ENCODE results near the gene ASF1B. TPM values are rescaled to one million over a fixed set of nuclear protein-coding genes. Genes with fewer than 3 reads are reported as not detected.

ASF1B gene
- total and polyA plus RNA-seq, 2 donors from 2014 or later: 0.49 to 1.8 TPM

- H3K4me3 ChIP-seq (ENCODE audit: low read length in 3 of 3): no peak overlapping the region
Observed at GRCh38 chr19:14106840-14107239, 29.5 kb downstream of the ASF1B start.

GRCh38 chr19:14105680-14106079 is 30.7 kb downstream of the ASF1B start:
- FAIRE-seq: no peak
- H3K27me3 ChIP-seq (ENCODE audit: control insufficient read depth, insufficient read depth, low read length): no peaks in the 10 kb centered on the region
- no peak overlapping the region for H3K4me3 ChIP-seq (ENCODE audit: low read length in 3 of 3)
- no peak overlapping the region for H3K27ac ChIP-seq (ENCODE audit: low read depth in 2 of 2, low read length in 2 of 2)
- H3K9ac ChIP-seq (ENCODE audit: low read length in 3 of 3): no peak overlapping the region
- TF ChIP-seq, protein P1, sequence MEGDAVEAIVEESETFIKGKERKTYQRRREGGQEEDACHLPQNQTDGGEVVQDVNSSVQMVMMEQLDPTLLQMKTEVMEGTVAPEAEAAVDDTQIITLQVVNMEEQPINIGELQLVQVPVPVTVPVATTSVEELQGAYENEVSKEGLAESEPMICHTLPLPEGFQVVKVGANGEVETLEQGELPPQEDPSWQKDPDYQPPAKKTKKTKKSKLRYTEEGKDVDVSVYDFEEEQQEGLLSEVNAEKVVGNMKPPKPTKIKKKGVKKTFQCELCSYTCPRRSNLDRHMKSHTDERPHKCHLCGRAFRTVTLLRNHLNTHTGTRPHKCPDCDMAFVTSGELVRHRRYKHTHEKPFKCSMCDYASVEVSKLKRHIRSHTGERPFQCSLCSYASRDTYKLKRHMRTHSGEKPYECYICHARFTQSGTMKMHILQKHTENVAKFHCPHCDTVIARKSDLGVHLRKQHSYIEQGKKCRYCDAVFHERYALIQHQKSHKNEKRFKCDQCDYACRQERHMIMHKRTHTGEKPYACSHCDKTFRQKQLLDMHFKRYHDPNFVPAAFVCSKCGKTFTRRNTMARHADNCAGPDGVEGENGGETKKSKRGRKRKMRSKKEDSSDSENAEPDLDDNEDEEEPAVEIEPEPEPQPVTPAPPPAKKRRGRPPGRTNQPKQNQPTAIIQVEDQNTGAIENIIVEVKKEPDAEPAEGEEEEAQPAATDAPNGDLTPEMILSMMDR (IDR thresholded peaks at IDR 0.05; ENCODE audit: borderline replicate concordance, extremely low read depth, insufficient read depth): no peak
- H3K4me1 ChIP-seq (ENCODE audit: control insufficient read depth in 2 of 3, insufficient read depth in 2 of 3, low read depth in 1 of 3, low read length in 3 of 3): peaks cover 0 to 2% (median 0%) of the 10 kb centered on the region in 3 donors
- peaks cover 0 to 29% (median 13%) of the 10 kb centered on the region in 3 donors for H3K36me3 ChIP-seq (ENCODE audit: control insufficient read depth in 2 of 3, insufficient read depth in 3 of 3, low read length in 3 of 3)
- no peaks in the 10 kb centered on the region for H3K9me3 ChIP-seq (ENCODE audit: control insufficient read depth in 2 of 3, insufficient read depth in 1 of 3, low read length in 3 of 3)
- intact Hi-C loops (cut with DNase I): no loop called here
- DNase-seq: no peak

More at GRCh38 chr19:14106840-14107239, 29.5 kb downstream of the ASF1B start:
- peaks cover 0 to 4% (median 0%) of the 10 kb centered on the region in 3 donors for H3K4me1 ChIP-seq (ENCODE audit: control insufficient read depth in 2 of 3, insufficient read depth in 2 of 3, low read depth in 1 of 3, low read length in 3 of 3)
- TF ChIP-seq, protein P1 (IDR thresholded peaks at IDR 0.05; ENCODE audit: borderline replicate concordance, extremely low read depth, insufficient read depth): no peak
- no peak overlapping the region for H3K27ac ChIP-seq (ENCODE audit: low read depth in 2 of 2, low read length in 2 of 2)
- intact Hi-C loops (cut with DNase I): no loop called here
- FAIRE-seq: no peak
- H3K9me3 ChIP-seq (ENCODE audit: control insufficient read depth in 2 of 3, insufficient read depth in 1 of 3, low read length in 3 of 3): no peaks in the 10 kb centered on the region
- no peak overlapping the region for H3K9ac ChIP-seq (ENCODE audit: low read length in 3 of 3)
- peaks cover 0 to 23% (median 13%) of the 10 kb centered on the region in 3 donors for H3K36me3 ChIP-seq (ENCODE audit: control insufficient read depth in 2 of 3, insufficient read depth in 3 of 3, low read length in 3 of 3)
- H3K27me3 ChIP-seq (ENCODE audit: control insufficient read depth, insufficient read depth, low read length): no peaks in the 10 kb centered on the region
- no peak for DNase-seq

GRCh38 chr19:14103310-14103709 is 33.1 kb downstream of the ASF1B start:
- H3K27ac ChIP-seq (ENCODE audit: low read depth in 2 of 2, low read length in 2 of 2): no peak overlapping the region
- H3K9ac ChIP-seq (ENCODE audit: low read length in 3 of 3): no peak overlapping the region
- TF ChIP-seq, protein P1 (IDR thresholded peaks at IDR 0.05; ENCODE audit: borderline replicate concordance, extremely low read depth, insufficient read depth): no peak
- intact Hi-C loops (cut with DNase I): no loop called here
- H3K4me1 ChIP-seq (ENCODE audit: control insufficient read depth in 2 of 3, insufficient read depth in 2 of 3, low read depth in 1 of 3, low read length in 3 of 3): peaks cover 0 to 2% (median 0%) of the 10 kb centered on the region in 3 donors
- H3K9me3 ChIP-seq (ENCODE audit: control insufficient read depth in 2 of 3, insufficient read depth in 1 of 3, low read length in 3 of 3): no peaks in the 10 kb centered on the region
- DNase-seq (no peak), FAIRE-seq (no peak)
- H3K36me3 ChIP-seq (ENCODE audit: control insufficient read depth in 2 of 3, insufficient read depth in 3 of 3, low read length in 3 of 3): peaks cover 0 to 33% (median 13%) of the 10 kb centered on the region in 3 donors
- H3K27me3 ChIP-seq (ENCODE audit: control insufficient read depth, insufficient read depth, low read length): no peaks in the 10 kb centered on the region
- H3K4me3 ChIP-seq (ENCODE audit: low read length in 3 of 3): no peak overlapping the region

DNA sequence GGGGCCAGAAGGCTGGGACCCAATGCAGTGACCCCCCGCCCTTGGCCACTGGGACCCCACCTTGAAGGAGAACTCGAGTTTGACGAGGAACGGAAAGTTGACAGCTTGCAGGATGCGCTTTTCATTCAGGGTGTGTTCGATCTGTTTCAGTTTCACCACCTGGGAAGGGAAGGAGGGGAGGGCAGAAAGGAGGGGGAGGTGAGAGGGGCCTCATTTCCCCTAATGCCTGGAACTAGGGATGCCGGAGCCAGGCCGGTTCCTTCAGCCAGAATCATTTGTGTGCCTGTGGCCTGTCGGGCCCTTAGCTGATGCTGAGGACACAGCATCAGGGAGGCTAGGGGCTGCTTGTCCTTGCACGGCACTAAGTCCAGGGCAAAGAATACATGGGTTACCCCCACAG is 33.6 kb downstream of the ASF1B start:
- TF ChIP-seq, protein P1 (IDR thresholded peaks at IDR 0.05; ENCODE audit: borderline replicate concordance, extremely low read depth, insufficient read depth): no peak
- Histone ChIP-seq H3K9ac (ENCODE audit: low read length in 3 of 3) (no peak overlapping the region), H3K27me3 (ENCODE audit: control insufficient read depth, insufficient read depth, low read length) (no peaks in the 10 kb centered on the region), H3K4me1 (ENCODE audit: control insufficient read depth in 2 of 3, insufficient read depth in 2 of 3, low read depth in 1 of 3, low read length in 3 of 3) (no peaks in the 10 kb centered on the region), H3K27ac (ENCODE audit: low read depth in 2 of 2, low read length in 2 of 2) (no peak overlapping the region), H3K9me3 (ENCODE audit: control insufficient read depth in 2 of 3, insufficient read depth in 1 of 3, low read length in 3 of 3) (no peaks in the 10 kb centered on the region), H3K4me3 (ENCODE audit: low read length in 3 of 3) (no peak overlapping the region), H3K36me3 (ENCODE audit: control insufficient read depth in 2 of 3, insufficient read depth in 3 of 3, low read length in 3 of 3) (peaks cover 0 to 37% (median 14%) of the 10 kb centered on the region in 3 donors)
- intact Hi-C loops (cut with DNase I): no loop called here
- DNase-seq (no peak), FAIRE-seq (no peak)

Data from kidney (tissue), 14 donors.